ENCODE results near the gene COL13A1.

Gene COL13A1

GRCh38 chr10:69944761-69945160 lies 143.1 kb downstream of the COL13A1 start:
- DNase-seq (ENCODE audit: low read depth in 2 of 2): no peak

GRCh38 chr10:69948261-69948660 lies 146.6 kb downstream of the COL13A1 start:
- DNase-seq (ENCODE audit: low read depth in 2 of 2): no peak

- DNase-seq (ENCODE audit: low read depth in 2 of 2): no peak
These were observed 148.1 kb downstream of the COL13A1 start for GRCh38 chr10:69949770-69950169.

GRCh38 chr10:69951658-69952057 lies 150.0 kb downstream of the COL13A1 start:
- no peak for DNase-seq (ENCODE audit: low read depth in 2 of 2)

GRCh38 chr10:69952069-69952800 lies 150.5 kb downstream of the COL13A1 start:
- no peak for DNase-seq (ENCODE audit: low read depth in 2 of 2)

- no peak for DNase-seq (ENCODE audit: low read depth in 2 of 2)
These were observed 151.1 kb downstream of the COL13A1 start for GRCh38 chr10:69952821-69953221.

- DNase-seq (ENCODE audit: low read depth in 2 of 2): no peak
These were observed 152.1 kb downstream of the COL13A1 start for GRCh38 chr10:69953851-69954250.

- DNase-seq (ENCODE audit: low read depth in 2 of 2): no peak
These were observed 153.6 kb downstream of the COL13A1 start for GRCh38 chr10:69955211-69955805.

- DNase-seq (ENCODE audit: low read depth in 2 of 2): no peak
These were observed 154.4 kb downstream of the COL13A1 start for GRCh38 chr10:69955897-69956740.

GRCh38 chr10:69956741-69957230 lies 155.1 kb downstream of the COL13A1 start:
- DNase-seq (ENCODE audit: low read depth in 2 of 2): no peak

GRCh38 chr10:69957241-69957885 lies 155.7 kb downstream of the COL13A1 start:
- DNase-seq (ENCODE audit: low read depth in 2 of 2): no peak

GRCh38 chr10:69957886-69958555 lies 156.3 kb downstream of the COL13A1 start:
- DNase-seq (ENCODE audit: low read depth in 2 of 2): no peak

GRCh38 chr10:69958556-69958902 lies 156.8 kb downstream of the COL13A1 start:
- DNase-seq (ENCODE audit: low read depth in 2 of 2): no peak

- no peak for DNase-seq (ENCODE audit: low read depth in 2 of 2)
These were observed 158.2 kb downstream of the COL13A1 start for GRCh38 chr10:69959911-69960310.

- DNase-seq (ENCODE audit: low read depth in 2 of 2): no peak
These were observed 158.9 kb downstream of the COL13A1 start for GRCh38 chr10:69960606-69960987.

- DNase-seq (ENCODE audit: low read depth in 2 of 2): no peak
These were observed 159.5 kb downstream of the COL13A1 start for GRCh38 chr10:69960988-69961880.

- no peak for DNase-seq (ENCODE audit: low read depth in 2 of 2)
These were observed 160.4 kb downstream of the COL13A1 start for GRCh38 chr10:69961881-69962745.

GRCh38 chr10:69962746-69963135 lies 161.0 kb downstream of the COL13A1 start:
- no peak for DNase-seq (ENCODE audit: low read depth in 2 of 2)

- DNase-seq (ENCODE audit: low read depth in 2 of 2): no peak
These were observed 161.6 kb downstream of the COL13A1 start for GRCh38 chr10:69963178-69963834.
